Right lung (tissue), 10 donors: ENCODE results near the gene NIF3L1. TPM values are rescaled to one million over a fixed set of nuclear protein-coding genes. Genes with fewer than 3 reads are reported as not detected.

ENCODE experiments used
- DNase-seq, 2 donors: peaks; one replicate each; pipeline ENCODE4 v3.0.0-alpha.2; 2013
- long read RNA-seq, 8 donors: transcript quantifications; one replicate each; lab custom pipeline, GENCODE V29; 2026
- polyA plus RNA-seq, 5 donors: library from polyadenylated mRNA; unstranded; fragments of 120-200 nt; gene quantifications; one replicate each; pipeline versions ENCODE4 v1.2.1 to v1.2.3, GENCODE V29; 2013; ENCODE audit warnings: inconsistent platforms in 1 of 5, low replicate concordance in 1 of 5; ENCODE audit not compliant: insufficient read length in 5 of 5, insufficient read depth in 1 of 5

The NIF3L1 gene, protein sequence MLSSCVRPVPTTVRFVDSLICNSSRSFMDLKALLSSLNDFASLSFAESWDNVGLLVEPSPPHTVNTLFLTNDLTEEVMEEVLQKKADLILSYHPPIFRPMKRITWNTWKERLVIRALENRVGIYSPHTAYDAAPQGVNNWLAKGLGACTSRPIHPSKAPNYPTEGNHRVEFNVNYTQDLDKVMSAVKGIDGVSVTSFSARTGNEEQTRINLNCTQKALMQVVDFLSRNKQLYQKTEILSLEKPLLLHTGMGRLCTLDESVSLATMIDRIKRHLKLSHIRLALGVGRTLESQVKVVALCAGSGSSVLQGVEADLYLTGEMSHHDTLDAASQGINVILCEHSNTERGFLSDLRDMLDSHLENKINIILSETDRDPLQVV
- 10 to 100 TPM; 27.3 to 36.2 (median 30.8) TPM for polyA plus RNA-seq
- long read RNA-seq, donor 1, partial matches to known transcripts: 12 of 14 reads
- long read RNA-seq, donor 1, other reads (novel, unspliced or antisense): 0 of 14 reads
- long read RNA-seq, donor 2, partial matches to known transcripts: 5 of 5 reads
- long read RNA-seq, donor 2, other reads (novel, unspliced or antisense): 0 of 5 reads
- long read RNA-seq, donor 3, partial matches to known transcripts: 13 of 14 reads
- long read RNA-seq, donor 3, other reads (novel, unspliced or antisense): 0 of 14 reads
- long read RNA-seq, donor 4, partial matches to known transcripts: 0 of 1 reads
- long read RNA-seq, donor 4, other reads (novel, unspliced or antisense): 0 of 1 reads
- long read RNA-seq, donor 5, partial matches to known transcripts: 29 of 33 reads
- long read RNA-seq, donor 5, other reads (novel, unspliced or antisense): 0 of 33 reads
- long read RNA-seq, donor 6, partial matches to known transcripts: 9 of 11 reads
- long read RNA-seq, donor 6, other reads (novel, unspliced or antisense): 0 of 11 reads
- long read RNA-seq, donor 7, partial matches to known transcripts: 5 of 10 reads
- long read RNA-seq, donor 7, other reads (novel, unspliced or antisense): 5 of 10 reads
- long read RNA-seq, donor 8, partial matches to known transcripts: 0 of 2 reads
- long read RNA-seq, donor 8, other reads (novel, unspliced or antisense): 0 of 2 reads

DNA sequence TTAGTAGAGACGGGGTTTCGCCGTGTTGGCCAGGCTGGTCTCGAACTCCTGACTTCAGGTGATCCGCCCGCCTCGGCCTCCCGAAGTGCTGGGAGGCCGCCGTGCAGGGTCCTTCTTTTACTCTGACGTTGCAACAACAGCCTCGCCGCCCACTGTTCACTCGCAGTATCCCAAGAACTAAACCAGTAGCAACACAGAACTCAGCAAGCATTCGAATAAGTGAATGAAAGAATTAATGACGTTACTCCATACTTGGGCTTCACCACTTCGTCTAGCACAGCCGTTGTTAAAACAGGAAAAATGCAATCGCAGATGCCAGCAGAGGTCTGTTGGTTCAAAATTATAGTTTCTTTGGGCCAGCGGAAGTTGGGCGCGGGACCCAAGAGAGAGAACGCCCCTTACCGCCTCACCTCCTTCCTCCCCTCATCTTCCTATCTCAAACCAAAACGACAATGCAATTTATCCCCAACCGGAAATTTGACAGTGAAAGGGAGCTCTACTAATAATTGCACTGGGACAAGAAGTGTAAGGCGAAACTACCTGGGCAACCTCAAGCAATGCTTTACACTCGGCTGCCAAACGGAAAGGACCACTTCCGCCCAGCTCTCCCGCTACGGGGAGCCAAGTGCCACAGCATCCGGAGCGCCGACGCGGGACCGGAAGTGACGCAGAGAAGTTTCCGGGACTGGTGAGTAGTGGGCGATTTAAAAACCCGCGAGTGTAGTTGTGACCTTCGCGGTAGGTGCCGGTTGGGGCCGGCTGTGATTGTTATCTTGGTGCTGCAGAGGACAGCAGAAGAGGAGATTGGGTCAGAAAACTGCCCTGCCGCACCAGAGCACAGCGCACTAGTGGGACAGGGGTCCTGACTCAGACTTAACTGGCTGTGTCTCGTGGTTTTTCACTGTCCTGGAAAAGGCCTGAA is at the start of gene NIF3L1, which contains the start of gene PPIL3:
Gene NIF3L1 (plus strand): TSS at position 668 of the 922 bp plus-strand sequence. CDS start 2,573 bp downstream, outside the sequence.
Gene PPIL3 (minus strand): TSS at position 374 of the 922 bp plus-strand sequence. CDS start 1,462 bp downstream, outside the sequence.
- peak; percentile 95 to 97 for DNase-seq

DNA sequence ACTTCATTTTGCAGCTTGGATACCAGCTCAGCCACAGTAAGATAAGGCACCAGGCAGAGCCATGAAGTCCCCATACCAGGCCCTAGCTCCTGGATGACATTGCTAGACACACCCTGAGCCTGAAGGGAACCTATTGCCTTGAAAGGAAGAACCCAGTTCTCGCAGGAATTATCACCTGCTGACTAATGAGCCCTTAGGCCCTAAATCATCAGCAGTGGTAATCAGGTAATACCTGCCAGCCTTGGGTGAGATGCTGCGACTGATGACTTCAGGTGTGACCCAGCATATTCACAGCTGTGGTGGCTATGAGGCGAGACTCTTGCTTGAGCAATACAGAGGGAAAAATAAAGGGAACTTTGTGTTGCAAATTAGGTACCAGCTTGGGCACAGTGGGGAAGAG is 49.7 kb upstream of the NIF3L1 start:
- no peak for DNase-seq

DNA sequence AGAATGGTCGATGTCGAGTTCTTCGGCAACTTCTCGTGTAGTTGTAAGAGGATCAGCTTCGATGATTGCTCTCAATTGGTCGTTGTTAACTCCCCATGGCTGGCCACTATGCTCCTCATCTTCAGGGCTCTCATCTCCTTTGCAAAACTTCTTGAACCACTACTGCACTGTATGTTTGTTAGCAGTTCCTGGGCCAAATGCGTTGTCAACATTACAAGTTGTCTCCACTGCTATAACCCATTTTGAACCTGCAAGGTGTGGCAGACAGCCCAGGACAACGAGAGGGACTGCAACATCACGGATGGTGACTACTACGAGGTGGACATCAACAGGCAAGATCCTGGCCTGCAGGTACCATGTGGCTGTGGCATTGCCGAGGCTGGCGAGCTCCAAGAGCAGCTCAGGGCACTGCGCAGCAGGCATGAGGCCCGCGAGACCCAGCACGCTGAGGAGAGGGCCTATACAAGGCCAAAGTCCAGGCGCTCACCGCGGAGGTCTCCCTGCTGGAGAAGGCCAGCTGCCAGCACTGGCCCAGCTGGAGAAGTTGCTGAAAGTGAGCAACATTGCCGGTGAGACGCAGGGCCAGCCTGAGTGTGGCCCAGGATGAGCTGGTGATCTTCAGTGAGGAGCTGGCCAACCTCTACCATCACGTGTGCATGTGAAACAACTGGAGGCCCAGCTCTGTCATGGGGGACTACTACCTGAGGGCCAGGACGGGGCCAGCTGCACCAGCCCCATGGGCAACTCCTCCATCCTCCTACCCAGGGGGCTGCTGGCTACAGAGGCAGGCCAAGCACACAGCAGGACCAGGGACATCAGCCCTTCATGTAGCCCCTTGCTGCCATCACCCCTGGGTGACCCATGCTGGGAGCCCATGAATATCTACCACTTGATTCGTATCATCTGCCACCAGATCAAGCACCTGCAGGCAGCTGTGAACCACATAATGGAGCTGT is 44.9 kb upstream of the NIF3L1 start:
- no peak for DNase-seq

DNA sequence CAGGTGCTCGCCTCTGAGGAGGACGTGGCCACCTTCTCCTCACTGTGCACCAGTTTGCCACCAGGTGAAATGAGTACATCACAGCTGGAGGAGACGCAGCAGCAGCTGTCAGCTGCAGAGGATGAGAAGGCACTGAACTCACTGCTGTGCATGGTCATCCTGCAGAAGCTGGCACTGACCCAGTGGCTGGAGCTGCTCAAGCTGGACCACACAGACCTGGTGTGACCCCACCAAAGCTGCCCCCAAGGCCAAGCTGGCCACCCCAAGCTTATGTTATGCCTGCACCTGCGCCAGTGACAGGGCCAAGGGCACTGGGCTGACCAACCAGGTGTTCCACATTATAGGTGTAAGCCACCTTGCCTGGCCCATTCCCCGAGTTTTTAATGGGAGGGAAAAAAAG is 44.0 kb upstream of the NIF3L1 start:
- DNase-seq: no peak

DNA sequence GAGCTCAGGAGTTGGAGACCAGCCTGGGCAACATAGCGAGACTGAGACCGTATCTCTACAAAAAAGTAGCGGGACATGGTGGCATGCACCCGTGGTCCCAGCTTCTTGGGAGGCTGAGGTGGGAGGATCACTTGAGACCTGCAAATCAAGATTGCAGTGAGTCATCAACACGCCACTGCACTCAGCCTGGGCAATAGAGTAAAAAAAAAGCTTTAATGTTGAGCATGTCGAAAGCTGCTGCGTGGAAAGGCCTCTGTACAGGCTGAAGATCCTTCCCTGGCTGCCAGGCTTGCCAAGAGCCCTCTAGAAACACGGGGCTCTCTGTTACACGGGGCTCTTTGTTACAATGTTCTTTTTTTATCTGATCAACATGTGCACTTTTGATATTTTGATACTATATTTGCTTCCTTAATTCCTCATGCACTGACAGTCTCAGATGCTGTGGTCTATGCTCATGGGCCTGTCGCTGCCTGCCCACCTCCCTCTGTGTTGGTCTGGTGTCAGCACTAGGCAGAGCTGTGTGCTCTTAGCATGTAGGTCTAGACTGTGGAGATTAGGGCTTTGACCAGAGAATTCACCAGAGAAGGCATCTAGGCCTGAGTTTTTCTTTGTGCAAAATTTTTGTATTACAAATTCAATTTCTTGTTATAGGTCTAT is 43.4 kb upstream of the NIF3L1 start:
- no peak for DNase-seq

DNA sequence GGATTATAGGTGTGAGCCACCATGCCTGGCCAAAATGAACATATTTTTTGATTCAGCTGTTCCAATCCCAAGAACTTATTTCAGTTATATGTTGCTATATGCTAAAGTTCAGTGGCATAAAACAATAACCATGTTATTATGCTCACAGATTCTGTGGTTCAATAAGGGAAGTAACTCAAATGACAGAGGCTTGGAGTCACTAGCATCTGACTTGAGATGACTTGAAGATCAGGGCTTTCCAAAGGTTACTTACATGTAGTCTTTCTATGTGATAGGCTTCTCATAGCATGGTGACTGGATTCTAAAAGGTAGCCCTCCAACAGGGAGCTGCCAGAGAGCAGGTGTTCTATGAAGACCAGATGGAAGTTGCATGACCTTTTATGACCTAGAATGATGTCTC is 41.9 kb upstream of the NIF3L1 start:
- DNase-seq: no peak

DNA sequence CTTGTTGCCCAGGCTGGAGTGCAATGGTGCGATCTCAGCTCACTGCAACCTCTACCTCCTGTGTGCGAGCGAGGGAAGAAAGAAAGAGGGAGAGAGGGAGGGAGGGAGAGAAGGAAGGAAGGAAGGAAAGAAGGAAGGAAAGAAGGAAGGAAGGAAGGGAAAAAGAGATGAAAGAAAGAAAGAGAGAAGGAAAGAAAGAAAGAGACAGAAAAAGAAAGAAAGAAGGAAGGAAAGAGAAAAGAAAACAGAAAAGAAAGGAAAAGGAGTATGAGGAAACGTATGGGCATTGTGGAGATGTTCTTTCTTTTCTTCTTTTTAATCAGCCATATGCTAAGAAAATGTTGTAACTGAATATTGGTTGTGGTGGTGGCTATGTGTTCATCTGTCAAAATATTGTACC is 41.2 kb upstream of the NIF3L1 start:
- no peak for DNase-seq

DNA sequence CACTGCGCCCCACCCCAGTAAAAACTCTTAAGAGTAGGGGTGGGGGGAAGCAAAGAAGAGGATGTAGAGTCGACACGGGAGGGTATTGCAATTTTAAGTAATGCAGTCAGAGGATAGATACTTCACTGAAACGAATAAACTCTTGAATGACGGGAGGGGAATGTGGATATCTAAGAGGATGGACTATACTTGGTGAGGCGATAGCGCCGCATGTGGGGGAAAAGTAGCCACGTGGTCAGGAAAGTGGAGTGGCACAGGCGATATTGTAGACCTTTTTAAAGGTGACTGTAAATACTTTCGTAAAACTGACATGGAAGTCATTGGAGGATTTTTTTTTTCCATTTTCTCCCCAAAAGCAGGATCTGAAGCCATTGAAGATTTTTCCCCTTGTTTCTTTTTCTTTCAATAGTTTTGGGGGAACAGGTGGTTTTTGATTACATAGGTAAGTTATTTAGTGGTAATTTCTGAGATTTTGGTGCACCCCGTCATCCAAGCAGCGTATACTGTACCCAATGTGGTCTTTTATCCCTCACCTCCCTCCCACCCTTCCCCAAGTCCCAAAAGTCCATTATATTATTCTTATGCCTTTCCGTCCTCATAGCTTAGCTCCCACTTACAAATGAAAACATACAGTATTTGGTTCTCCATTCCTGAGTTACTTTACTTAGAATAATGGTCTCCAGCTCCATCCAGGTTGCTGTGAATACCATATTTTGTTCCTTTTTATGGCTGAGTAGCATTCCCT is 38.5 kb upstream of the NIF3L1 start:
- DNase-seq: no peak

DNA sequence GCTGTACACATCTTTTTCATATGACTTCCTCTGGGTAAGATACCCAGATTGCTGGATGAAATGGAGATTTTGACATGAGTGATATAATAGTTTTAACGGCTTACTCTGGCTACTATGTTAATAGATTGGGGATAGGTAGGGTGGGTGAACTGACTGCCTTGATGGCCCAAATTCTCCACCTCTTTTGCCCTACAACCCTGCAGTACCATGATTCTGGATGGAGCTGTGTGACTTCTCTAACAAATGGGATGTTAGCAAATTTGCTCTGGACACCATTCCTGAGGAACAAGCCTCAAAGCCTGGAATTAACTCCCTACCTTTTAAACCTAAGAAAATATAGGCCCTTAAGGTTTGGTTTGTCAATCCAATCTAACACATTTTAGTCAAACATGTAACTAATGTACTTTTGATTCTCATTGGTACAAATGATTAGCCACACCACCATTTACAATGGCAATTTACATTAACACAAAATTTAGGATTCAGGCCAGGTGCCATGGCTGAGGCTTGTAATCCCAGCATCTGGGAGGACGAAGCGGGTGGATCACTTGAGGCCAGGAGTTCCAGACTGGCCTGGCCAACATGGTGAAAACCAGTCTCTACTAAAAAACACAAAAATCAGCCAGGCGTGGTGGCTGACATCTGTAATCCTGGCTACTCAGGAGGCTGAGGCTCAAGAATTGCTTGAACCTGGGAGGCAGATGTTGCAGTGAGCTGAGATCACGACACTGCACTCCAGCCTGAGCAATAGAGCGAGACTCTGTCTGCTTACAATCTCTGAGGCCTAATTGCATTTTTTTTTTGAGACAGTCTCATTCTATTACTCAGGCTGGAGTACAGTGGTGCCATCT is 37.5 kb upstream of the NIF3L1 start:
- no peak for DNase-seq

DNA sequence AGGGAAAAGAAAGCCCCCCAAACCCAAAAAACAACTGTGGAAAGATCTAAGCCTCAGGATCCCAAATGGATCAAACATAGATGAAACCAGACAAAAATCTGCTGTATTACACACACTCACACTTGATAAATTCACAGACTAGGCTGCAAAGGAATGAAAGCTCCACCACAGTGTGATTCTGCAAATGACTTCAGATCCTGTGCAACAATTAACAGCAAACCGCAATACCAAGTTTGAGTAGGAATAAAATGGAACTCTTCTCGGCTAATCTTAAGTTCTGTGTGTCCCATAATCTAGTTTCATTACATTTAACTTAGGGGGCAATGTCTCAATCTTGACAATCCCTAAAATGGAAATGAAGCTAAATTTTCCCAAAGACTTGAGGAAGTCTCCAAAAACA is 36.6 kb upstream of the NIF3L1 start:
- no peak for DNase-seq

DNA sequence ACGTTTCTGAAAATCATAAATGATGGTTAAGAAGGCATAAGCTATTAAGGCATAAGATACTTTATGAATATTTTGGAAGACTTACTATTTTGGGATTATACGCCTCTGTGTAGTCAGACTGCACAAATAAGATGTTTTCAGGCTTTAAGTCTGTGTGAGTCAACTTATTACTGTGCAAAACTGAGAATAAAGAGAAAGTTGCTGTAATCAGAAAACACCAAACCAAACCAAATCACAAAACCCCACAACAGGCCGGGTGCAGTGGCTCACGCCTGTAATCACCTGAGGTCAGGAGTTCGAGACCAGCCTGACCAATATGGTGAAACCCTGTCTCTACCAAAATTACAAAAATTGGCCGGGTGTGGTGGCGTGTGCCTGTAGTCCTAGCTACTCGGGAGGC is 32.4 kb upstream of the NIF3L1 start:
- DNase-seq: no peak

DNA sequence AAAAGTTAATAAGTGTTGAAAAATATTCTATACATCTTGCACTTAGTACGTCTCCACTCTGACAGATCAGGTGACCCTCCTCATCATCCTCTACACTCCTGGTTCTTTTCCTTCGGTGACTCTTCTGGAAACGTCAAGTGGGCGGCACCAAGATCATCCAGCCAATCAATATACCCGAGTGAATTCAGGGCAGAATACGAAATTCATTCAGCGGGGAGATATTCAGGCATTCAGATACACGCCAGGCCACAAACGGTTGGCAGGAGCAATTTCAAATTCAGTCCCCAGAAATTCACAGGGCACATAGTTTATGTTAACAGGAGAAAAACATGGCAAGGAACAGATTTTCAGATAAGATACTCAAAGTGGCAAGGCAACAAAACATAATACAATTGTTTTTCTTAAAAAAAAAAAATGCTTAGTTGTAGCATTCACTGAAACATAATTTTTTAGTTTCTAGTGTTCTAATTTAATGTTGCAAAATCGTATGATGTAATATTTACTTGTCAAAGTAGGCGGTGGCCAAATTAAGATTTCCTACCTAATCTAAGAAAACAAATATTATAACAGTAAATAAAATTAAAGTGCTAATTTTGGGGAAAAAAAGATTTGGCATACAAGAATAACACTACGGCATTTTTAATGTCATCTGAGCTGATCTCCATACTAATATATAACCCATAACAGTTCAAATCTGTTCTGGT is 28.9 kb upstream of the NIF3L1 start:
- peak in 1 of 2 donors; percentile 11 for DNase-seq

DNA sequence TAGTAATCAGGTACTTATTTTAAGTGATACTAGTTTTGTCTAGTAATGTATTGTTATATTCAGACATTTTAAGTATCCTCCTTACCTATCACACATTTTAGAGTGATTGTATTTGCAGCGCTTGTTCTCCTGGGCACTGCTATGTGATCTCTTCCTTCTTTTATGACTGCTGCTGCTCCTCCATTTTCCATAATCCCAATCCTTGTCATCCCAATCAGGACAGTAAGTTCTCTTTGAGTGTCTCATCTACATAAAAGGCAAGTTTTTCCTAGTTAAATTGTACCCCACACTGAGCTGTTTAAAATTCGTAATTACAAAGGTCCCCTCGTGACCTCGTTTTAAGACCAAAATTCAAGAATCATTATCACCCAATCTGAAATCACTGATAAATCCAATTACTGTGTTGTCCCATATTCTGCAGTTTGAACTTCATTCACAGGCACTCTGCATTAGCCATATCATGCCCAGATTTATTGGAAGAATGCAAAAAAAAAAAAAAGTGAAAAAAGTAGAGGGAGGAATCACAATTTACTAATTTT is 27.5 kb upstream of the NIF3L1 start:
- DNase-seq: peak in 1 of 2 donors; percentile 11

DNA sequence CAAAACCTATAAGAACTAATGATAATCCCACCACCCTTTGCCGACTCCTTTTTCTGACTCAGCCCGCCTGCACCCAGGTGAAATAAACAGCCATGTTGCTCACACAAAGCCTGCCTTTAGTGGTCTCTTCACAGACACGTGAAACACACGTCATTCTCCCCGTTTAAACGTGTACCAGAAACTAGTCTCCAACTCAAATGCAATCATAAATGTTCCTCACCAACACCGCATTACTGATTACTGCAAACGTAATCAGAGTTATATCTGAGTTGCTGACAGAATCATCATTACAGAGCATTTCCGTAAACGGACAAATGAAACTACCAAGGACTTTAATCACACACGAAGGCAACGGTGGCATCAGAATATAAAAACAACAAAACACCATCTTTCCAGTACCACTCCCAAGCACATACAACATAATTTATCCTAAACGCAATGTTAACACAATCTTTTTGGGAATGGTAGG is 26.6 kb upstream of the NIF3L1 start:
- peak in 1 of 2 donors; percentile 65 for DNase-seq

DNA sequence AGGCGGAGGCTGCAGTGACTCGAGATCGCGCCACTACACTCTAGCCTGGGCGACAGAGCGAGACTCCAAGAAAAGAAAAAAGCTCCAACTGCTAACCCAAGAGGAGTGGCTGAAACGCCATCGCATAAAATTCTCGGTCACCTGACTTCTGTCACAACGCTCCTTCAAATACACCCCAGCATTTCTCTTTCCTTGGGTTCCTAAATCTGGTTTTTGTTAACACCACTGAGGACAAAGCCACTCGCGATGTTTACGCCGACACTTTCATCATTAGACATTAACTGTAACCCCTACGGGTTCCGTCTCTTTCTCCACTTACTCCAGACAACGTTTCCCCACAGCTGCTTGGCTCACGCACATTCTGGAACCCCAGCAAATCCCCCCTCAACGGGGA is 25.4 kb upstream of the NIF3L1 start:
- no peak for DNase-seq
